ENCODE data around the gene TTLL11.

Gene TTLL11

DNA sequence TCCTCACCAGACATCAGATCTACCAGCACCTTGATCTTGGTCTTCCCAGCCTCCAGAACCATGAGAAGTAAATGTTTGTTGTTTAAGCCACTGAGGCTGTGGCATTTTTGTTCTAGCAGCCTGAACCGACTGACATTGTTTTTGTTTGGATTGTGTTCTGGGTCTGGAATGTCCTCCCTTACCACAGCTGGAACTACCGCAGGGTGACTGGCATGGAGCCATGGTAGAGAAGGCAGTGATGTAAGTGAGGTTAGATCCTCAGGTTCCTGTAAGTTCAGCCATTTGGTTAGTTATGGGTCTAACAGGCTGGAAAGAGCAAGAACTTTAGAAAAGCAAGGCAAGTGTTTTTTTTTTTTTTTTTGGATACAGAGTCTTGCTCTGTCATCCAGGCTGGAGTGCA lies 232.4 kb downstream of the TTLL11 start:
- no peak for DNase-seq (ENCODE audit: low read depth in 1 of 2, low spot score in 1 of 2)

DNA sequence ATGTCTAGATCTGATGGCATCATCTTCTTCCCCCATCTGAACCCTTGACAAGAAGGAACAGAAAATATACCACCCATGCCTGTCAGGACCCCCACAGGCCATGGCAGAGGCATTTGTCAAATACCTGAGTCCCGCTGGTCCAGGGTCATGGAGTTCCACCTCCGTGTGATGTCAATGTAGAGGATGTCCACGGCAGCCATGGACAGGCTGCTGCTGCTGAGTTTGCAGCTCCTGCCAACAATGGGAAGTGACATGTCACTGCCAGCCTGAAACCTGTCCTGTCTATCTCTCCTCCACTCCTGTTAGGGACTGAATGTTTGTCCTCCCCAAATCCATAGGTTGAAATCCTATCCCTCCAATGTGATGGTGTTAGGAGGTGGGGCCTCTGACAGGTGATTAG lies 232.9 kb downstream of the TTLL11 start:
- DNase-seq (ENCODE audit: low read depth in 1 of 2, low spot score in 1 of 2), result no peak

DNA sequence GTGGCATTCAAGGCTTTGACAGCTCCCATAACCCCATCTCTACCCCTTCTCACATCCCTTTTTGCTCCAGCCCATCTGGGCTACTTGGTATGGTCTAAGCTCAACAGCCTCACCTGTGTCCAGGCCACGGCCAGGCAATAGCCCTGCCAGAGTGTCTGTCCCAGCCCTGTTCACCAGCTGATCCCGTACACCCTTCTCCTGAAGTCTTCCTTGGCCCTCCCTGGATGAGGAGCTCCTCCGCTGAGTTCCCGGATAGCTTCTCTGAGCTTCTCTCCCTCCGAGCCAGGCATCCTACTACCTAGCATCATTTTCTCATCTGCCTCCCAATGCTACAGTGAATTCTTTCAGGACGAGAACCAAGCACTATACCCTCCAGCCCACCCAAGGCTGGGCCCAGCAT lies 233.5 kb downstream of the TTLL11 start:
- no peak for DNase-seq (ENCODE audit: low read depth in 1 of 2, low spot score in 1 of 2)

DNA sequence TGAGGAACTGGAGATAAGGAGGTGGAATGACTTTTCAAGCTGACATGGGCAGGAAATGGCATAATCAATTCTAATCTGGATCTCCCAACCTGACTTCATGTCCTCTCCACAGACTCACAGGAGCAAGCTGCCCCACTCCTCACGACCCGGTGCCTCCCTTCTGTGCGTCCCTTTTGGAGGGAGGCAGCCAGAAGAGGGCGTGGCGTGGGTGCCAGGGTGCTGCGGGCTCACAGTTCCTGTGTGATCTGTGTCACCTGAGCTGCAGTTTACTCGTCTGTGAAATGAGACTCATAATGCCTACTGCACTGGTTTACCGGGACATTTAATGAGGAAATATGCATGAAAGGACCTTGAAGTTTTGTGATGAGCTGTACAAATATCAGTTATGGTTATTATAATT lies 234.3 kb downstream of the TTLL11 start:
- no peak for DNase-seq (ENCODE audit: low read depth in 1 of 2, low spot score in 1 of 2)

DNA sequence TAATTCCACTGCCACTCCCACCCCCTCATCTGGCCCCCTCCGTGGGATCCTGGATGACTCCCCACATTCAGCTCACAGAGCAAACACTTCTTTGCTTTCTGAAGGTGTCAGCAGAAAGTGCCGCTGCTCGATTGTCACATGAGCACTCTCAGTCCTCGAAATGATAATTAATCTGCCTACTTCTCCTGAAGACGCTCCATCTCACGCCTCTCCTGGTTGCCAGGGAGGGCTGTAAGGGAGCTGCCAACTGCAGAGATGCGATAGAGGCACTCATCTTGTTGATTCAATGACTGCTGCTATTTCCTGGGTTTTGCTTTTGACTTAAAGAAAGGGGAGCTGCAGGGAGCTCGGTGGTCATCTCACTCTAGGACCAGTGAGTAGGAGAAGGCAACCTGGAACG lies 235.2 kb downstream of the TTLL11 start:
- DNase-seq (ENCODE audit: low read depth in 1 of 2, low spot score in 1 of 2), result no peak

DNA sequence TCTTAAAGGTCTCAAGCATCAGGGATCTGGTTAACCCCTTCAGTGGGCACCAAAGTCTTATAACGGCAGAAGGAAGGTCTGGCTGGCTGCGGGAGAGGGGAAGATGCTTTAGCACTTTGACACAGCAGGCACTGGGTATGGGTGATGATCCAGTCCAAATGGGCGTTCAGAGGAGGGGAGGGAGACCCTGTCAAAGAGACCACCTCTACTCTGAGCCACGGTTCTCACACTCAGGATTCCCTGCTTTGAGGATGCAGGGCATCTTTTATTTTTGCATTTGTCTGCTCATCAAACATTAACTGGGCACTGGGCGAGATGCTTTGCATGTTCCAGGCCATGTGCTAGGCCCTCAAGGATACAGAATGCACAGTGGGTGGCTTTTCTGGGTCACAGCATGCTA lies 237.6 kb downstream of the TTLL11 start:
- DNase-seq (ENCODE audit: low read depth in 1 of 2, low spot score in 1 of 2), result no peak

DNA sequence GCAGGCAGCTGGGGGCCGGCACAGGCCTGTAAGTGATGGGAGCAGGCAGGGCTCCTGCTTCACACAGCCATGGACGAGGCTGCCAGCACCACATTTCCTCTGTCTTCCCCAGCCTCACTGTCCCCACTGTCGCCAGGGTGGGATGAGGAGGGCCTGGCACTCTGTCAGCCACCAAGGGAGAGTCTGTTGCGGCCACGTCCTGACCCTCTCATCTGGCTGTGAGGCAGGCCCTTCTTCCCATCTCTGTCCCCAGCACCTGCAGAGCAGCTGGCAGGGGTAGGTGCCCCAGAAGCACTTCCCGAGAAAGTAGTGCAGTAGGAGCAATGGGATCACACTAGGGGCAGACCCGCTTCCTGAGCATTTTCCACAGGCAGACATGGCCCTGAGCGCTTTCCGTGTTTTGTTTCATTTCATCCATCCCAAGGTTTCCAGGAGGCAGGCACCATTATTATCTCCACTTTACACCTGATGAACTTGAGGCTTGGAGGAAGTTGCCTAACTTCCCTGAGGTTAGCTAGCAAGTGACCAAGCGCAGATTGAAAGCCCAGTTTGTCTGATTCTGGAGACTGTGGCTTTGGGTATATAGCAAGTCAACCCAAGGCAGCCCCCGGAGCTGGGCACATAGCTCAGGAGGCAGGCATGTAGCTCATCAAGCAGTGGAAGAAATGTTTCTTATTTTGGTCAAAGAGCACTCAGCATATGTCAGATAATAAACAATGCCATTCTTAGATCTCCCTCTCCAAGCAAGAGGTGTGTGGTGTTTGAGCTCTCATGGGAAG lies 239.3 kb downstream of the TTLL11 start:
- DNase-seq (ENCODE audit: low read depth in 1 of 2, low spot score in 1 of 2), result no peak

DNA sequence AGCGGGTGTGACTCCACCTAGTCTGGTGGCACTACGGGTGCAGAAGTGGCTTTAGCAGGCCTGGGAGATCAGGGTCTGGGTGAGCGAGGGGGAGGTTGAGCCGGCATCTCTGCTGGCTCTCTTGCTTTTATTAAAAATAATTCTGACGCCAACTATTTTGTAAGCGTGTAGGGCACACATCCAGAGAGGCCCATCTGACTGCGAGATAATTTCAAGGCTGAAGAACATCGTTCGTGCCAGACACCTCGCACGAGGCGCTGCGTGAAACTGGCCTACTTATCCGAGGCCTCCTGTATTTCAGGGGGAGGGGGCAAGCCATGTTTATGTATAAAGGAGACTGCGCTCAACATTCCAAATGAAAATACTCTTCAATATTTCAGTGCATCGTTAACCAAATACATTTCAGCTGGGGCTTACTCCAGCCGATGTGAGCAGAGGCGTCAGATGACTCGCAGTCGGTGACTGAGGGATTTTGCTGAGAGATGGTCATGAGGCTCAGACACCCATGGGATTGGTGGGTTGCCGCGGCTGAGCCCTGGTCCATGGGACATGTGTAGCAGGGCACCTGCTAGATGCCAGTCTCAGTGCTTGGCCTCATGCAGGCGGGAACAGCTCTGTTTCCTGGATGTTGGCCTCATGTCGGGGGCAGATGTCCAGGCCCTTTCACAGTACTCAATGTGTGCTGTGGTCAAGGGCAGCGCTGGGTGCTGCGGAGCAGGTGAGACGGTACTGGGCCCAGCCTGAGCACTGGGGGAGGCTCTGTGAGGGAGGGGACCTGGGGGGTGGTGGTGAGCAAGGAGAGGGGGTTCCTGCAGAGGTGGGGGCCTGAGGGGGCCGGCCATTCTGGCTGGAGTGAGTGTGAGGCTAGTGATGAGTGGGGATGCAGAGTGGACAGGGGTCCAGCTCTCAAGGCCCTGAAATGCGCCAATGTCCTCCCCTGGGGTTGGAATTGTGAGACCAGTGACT lies 240.2 kb downstream of the TTLL11 start:
- DNase-seq (ENCODE audit: low read depth in 1 of 2, low spot score in 1 of 2), result no peak

DNA sequence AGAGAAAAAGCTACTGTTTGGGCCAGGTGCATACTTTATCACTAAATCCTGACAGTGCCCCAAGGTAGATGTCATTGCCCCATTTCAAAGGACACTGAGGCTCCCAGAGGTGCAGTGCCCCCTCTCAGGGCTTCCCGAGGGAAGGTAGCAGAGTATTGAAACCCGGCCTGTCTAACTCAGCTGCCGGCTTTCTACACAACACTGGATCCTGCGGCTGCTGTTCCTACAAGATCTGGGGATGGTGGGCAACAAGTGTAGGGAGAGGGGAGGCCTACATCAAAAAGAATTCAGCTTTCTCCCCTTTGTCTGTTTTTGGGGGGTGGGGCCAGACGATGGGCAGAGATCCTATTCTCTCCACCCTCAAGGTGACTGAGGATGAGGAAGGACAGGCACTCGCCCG lies 240.9 kb downstream of the TTLL11 start:
- no peak for DNase-seq (ENCODE audit: low read depth in 1 of 2, low spot score in 1 of 2)

DNA sequence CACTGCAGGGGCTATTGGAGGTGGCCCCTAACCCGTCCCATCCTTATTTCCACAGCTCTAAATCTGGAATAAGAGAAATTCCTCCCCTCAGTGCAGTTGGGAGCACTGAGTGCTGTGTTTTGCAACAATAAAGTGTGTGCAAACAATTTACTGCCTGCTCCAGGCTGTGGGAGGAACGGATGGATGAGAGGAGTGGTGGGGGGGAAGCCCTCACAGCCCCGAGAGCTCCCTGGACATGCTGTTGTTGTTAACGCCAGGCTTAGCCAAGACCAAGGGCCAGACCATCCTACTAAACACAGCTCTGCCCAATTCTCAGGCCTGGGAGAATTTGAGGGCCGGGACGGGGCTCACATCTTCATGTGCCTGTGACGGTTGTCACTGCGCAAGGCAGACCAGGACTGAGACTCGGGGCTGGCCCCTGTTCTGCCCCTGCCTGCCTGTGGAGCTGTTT lies 241.4 kb downstream of the TTLL11 start:
- DNase-seq (ENCODE audit: low read depth in 1 of 2, low spot score in 1 of 2), result no peak

DNA sequence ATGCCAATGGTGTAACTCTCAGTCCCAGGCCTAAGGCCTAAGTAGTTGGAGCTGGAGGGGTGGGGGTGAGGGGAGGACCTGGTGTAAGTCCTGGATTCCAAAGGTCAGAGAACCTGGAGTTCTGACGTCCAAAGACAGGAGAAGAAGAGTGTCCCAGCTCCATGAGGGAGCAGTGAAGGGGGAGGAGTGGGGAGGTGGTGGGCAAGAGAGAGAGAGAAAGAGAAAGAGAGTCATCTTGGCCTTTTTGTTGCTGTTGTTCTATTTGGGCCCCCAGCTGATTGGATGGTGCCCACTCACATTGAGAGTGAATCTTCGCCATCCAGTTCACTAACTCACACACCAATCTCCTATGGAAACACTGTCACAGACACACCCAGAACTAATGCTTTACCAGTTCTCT lies 242.7 kb downstream of the TTLL11 start:
- no peak for DNase-seq (ENCODE audit: low read depth in 1 of 2, low spot score in 1 of 2)

DNA sequence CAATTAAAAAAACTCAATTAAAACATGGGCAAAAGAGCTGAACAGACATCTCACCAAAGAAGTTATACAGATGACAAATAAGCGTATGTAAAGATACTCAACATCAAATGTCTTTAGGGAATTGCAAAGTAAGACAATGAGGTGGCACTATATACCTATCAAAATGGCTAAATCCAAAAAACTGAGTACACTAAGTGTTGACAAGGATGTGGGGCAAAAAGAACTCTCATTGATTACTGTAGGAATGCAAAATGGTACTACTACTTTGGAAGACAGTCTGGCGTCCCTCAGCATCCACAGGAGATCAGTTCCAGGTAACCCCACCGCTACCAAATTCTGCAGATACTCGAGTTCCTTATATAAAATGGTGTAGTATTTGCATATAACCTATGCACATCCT lies 243.6 kb downstream of the TTLL11 start:
- no peak for DNase-seq (ENCODE audit: low read depth in 1 of 2, low spot score in 1 of 2)

DNA sequence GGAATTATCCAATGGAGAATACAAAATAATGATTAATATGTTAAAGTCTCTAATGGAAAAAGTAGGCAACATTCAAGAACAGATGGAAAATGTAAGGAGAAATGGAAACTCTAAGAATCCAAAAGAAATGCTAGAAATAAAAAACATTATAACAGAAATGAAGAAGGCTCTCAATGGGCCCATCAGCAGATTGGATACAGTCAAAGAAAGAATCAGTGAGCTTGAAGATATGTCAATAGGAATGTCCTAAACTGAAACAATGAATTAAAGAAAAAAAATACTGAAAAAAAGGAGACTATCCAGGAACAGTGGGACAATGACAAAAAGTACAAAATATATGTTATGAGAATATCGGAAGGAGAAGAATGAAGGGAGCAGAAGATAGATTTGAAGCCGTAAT lies 248.5 kb downstream of the TTLL11 start:
- DNase-seq (ENCODE audit: low read depth in 1 of 2, low spot score in 1 of 2), result no peak

DNA sequence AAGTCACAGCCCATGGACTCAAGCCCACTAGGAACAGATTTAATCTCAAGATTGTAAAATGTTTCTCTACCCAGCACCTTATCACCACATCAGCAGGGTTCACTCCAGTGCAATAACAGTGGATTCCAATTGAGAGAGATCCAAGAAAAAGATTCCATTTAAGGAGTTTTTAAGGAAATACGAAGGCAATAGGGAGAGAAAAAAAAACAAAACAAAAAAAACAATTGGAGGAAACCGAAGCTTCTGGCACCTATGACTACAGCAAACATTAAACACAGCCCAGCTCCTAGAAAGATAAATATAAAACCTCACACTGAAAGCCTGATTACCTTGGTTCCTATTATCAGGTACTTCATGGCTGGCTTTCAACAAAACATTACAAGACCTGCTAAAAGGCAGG lies 249.0 kb downstream of the TTLL11 start:
- DNase-seq (ENCODE audit: low read depth in 1 of 2, low spot score in 1 of 2), result no peak

DNA sequence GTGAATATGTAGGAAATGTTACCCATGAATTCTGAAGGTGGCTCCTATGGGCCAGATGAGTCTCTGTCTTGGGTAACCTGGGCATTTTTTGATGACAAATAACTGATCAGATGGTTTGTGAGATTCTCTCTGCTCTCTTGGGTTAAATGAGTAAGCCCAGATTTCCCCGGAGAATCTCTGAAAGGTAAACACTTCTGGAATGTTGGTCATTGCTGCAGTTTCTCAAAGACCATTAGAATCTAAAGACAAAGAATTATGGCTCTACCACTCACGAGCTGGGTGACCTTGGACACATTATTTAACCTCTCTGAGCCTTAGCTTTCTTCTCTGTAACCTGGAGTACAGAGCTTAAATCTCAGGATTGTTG lies 250.5 kb downstream of the TTLL11 start:
- no peak for DNase-seq (ENCODE audit: low read depth in 1 of 2, low spot score in 1 of 2)

DNA sequence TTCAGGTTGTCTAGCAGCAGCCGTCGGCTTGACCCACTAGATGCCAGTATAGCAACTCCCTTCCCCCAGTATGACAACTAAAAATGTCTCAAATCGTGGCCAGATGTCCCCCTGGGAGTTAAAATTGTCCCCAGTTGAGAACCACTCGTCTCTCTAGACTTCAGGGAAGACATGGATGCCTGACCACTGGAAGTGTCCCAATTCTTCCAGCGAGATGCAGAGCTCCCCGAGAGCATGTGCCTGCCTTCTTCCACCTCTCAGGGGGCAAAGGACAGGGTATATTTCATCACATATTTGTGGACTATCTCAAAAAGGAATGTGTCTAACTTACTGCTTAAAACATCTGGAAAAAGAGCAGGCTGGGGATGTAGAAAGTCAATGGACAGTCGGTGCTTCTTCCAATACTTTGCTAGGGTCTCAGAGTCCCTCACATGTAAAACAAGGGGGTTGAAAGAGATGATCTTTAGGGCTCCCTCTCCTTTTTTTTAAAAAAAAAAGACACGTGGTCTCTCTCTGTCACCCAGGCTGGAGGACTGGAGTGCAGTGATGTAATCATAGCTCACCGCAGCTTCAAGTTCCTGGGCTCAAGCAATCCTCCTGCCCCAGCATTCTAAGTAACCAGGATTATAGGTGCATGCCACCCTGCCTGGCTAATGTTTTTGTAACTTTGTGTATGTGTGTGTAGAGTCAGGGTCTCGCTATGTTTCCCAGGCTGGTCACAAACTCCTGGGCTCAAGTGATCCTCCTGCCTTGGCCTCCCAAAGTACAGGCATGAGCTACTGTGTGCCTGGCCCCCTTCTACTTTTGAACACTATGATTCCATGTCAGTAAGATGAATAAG lies 251.1 kb downstream of the TTLL11 start:
- DNase-seq (ENCODE audit: low read depth in 1 of 2, low spot score in 1 of 2), result no peak

DNA sequence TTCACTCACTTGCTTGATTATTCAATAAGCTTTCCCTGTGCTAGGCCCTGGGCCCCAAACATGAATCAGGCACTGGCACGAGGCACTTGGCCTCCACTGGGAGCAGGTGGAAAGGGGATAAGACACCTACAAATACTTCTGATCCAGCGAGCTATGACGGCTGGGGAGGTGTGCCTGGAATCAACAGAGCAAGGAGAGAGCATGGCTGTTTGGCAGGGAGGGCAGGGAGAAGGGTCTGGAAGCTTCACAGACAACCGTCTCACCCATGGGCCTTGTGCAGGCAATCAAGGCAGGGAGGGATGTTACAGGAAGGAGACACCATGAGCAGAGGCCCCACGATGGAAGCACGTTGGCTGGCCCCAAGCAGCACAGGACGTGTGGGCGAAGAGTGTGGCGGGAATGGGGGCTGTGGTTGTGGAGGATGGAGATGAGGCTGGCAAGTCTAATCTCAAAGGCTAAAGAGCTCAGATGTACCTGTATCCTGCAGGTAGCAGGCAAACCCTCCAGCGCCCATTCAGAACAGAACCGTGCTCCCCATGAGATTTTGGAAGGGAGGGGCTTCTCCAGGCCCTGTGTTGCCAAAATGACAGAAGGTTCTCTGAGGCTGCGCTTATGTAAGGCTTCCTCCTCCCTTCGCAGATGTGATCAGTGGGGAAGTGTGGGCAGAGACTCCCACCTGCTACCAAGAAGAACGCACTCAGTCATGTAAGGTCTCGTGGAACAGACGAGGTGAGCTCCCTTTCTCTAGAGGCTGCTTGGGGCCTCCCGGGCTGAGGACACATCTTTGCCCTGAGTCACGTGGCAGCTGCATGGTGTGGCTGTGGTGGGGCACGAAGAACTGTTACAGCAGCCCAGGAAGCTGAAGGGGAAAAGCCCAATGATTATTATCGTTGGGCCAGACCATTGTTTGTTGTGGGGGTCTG lies 252.0 kb downstream of the TTLL11 start:
- no peak for DNase-seq (ENCODE audit: low read depth in 1 of 2, low spot score in 1 of 2)

DNA sequence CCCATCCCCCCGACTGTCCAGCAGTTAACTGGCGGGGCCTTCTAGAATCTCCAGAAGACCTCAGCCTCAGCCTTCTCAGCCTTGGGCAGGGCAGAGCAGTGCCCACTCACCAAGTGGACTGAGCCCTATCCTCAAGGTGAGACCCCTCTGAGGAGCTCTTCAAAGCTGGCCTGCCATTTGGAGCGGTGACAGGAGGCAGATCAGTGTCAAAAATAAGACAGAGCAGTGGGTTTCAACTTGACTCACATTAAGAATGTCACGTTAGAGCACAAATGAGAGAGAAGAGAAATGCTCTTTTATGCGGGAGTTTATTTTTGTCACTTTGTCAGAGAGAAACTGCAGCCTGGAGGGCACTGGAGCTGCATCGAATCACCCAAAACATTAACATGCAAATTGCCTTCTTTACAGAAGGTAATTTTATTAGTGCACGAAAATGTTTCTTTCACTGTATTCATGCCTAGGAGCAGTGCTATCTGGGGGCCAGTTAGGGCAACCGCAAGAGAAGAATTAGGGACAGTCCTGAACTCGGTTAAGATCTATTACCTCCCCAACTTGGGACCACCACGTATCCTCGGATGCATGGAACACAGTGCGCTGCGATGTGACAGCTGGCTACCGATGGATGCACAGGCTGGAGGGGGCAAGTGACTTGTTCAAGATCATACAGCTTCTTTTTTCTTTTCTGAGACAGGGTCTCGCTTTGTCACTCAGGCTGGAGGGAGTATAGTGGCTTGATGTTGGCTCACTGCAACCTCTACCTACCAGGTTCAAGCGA lies 253.2 kb downstream of the TTLL11 start:
- no peak for DNase-seq (ENCODE audit: low read depth in 1 of 2, low spot score in 1 of 2)
